Osteoblast (primary cell): Measurements from ENCODE around the gene CHST12. TPM values are rescaled to one million over a fixed set of nuclear protein-coding genes. Genes with fewer than 3 reads are reported as not detected.

Experiments
- small RNA-seq: library from RNA; depleted of rRNA; stranded (forward); fragments of <200 nt; gene quantifications from one replicate; pipeline ENCODE3, GENCODE V24; 2012
- total RNA-seq: library from RNA; depleted of rRNA; stranded (reverse); fragments of >200 nt; gene quantifications from 2 replicates; pipeline ENCODE4 v1.2.3, GENCODE V29; 2012

Gene CHST12
- total RNA-seq, 1 donor: 4.0 TPM

Small RNAs within 50 kb of the gene (small RNA-seq; reads per million reads assigned to genes)
- not detected for gene AC004840.2

Other genes starting within 250 kb of the CHST12 start
- 66.2 and 72.2 TPM in 2 replicates for gene MAD1L1, start 170.7 kb upstream of the CHST12 start, total RNA-seq
- 21.4 and 21.5 TPM in 2 replicates for gene MRM2, start 161.4 kb upstream of the CHST12 start, total RNA-seq
- gene NUDT1, start 161.4 kb upstream of the CHST12 start, total RNA-seq: 18.5 and 21.8 TPM in 2 replicates
- 16.3 and 25.0 TPM in 2 replicates for gene SNX8, start 89.2 kb upstream of the CHST12 start, total RNA-seq
- 151 and 176 TPM in 2 replicates for gene EIF3B, start 48.8 kb upstream of the CHST12 start, total RNA-seq
- gene GRIFIN, start 72.8 kb downstream of the CHST12 start, total RNA-seq: not detected in 2 replicates
- 16.2 and 21.0 TPM in 2 replicates for gene LFNG, start 116.2 kb downstream of the CHST12 start, total RNA-seq
- 23.9 and 28.2 TPM in 2 replicates for gene BRAT1, start 151.9 kb downstream of the CHST12 start, total RNA-seq
- gene IQCE, start 155.4 kb downstream of the CHST12 start, total RNA-seq: 15.3 and 18.8 TPM in 2 replicates
- gene TTYH3, start 228.4 kb downstream of the CHST12 start, total RNA-seq: 28.3 and 29.0 TPM in 2 replicates